Measurements from ENCODE around the gene CAVIN1. TPM values are rescaled to one million over a fixed set of nuclear protein-coding genes. Genes with fewer than 3 reads are reported as not detected.
"Not testable (repeated sequence)": the region's sequence is repeated elsewhere in the genome, so short reads cannot be mapped to it uniquely, and the experiment has no call there.

CAVIN1 gene
- polyA plus RNA-seq, 1 experiment, result 734 TPM

GRCh38 chr17:42373896-42374295 lies 49.2 kb downstream of the CAVIN1 start:
- ChIA-PET POLR2A (interaction anchor here (0.6 kb wide), 1 partner anchor 15 kb away, joined by 7 read pairs; no protein-coding TSS in a partner anchor), CTCF (interaction anchor here (0.6 to 1.4 kb wide), 2 partner anchors 32 to 1819 kb away, joined by 3 read pairs; no protein-coding TSS in a partner anchor)
- Histone ChIP-seq H3K4me3 (ENCODE audit: low read depth, low read length) (no peak overlapping the region), H3K36me3 (ENCODE audit: control insufficient read depth, insufficient read depth, low read length) (peaks cover 1% of the 10 kb centered on the region; the same call in 1 of the 2 replicates), H3K27me3 (ENCODE audit: control insufficient read depth, insufficient read depth, low read length) (no peaks in the 10 kb centered on the region)
- DNase-seq (ENCODE audit: low read depth), result no peak
- no peak for TF ChIP-seq CTCF (IDR thresholded peaks at IDR 0.05; ENCODE audit: insufficient read depth, low read depth, low read length)

DNA sequence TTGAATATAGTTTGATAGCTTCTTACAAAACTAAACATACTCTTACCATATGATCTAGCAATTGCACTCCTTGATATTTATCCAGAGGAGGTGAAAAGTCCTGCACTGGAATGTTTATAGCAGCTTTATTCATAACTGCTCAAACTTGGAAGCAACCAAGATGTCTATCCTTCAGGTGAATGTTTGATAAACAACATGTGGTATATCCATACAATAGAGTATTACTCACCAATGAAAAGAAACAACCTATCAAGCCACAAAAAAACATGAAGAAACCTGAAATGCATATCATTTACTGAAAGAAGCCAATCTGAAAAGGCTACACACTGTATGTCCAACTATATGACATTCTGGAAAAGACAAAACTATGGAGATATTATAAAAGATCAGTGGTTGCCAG lies 50.9 kb downstream of the CAVIN1 start:
- Histone ChIP-seq H3K27me3 (ENCODE audit: control insufficient read depth, insufficient read depth, low read length) (no peaks in the 10 kb centered on the region), H3K4me3 (ENCODE audit: low read depth, low read length) (no peak overlapping the region), H3K36me3 (ENCODE audit: control insufficient read depth, insufficient read depth, low read length) (peaks cover 1% of the 10 kb centered on the region; the same call in 1 of the 2 replicates)
- no peak for TF ChIP-seq CTCF (IDR thresholded peaks at IDR 0.05; ENCODE audit: insufficient read depth, low read depth, low read length)
- CTCF ChIA-PET, result no interaction called here
- no peak for DNase-seq (ENCODE audit: low read depth)
- POLR2A ChIA-PET, result no interaction called here

GRCh38 chr17:42368797-42369561 lies 54.1 kb downstream of the CAVIN1 start:
- DNase-seq (ENCODE audit: low read depth); CTCF ChIA-PET; H3K4me3 ChIP-seq (ENCODE audit: low read depth, low read length); H3K36me3 ChIP-seq (ENCODE audit: control insufficient read depth, insufficient read depth, low read length); H3K27me3 ChIP-seq (ENCODE audit: control insufficient read depth, insufficient read depth, low read length); POLR2A ChIA-PET: not testable (repeated sequence)

- H3K4me3 ChIP-seq (ENCODE audit: low read depth, low read length); DNase-seq (ENCODE audit: low read depth); POLR2A ChIA-PET; CTCF ChIA-PET; H3K27me3 ChIP-seq (ENCODE audit: control insufficient read depth, insufficient read depth, low read length); H3K36me3 ChIP-seq (ENCODE audit: control insufficient read depth, insufficient read depth, low read length): not testable (repeated sequence)
These were observed 54.7 kb downstream of the CAVIN1 start for GRCh38 chr17:42368310-42368709.

DNA sequence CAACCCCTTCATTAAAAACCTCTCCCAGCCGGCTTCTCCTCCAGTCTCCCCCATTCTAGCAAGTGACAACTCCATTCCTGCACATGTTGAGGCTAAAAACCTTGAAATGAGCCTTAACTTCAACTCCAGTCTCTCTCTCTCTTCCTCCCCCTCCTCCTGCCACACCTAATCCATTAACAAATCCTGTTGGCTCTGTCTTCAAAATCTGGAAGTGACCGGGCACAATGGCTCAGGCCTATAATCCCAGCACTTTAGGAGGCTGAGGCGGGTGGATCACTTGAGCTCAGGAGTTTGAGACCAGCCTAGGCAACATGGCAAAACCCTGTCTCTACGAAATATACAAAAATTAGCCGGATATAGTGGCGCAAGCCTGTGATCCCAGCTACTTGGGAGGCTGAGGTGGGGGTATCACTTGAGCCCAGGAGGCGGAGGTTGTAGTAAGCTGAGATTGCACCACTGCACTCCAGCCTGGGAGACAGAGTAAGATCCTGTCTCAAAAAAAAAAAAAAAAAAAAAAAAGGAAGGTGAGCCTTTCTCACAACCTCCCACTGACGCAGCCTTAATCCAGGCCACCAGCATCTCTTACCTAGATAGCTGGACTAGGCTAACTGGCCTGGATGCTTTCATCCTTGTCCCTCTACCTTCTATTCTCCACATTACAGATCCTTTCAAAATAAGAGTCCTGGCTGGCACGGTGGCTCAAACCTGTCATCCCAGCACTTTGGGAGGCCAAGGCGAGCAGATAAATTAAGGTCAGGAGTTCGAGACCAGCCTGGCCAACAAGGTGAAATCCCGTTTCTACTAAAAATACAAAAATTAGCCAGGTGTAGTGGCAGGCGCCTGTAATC lies 56.7 kb downstream of the CAVIN1 start:
- POLR2A ChIA-PET; H3K36me3 ChIP-seq (ENCODE audit: control insufficient read depth, insufficient read depth, low read length): not testable (repeated sequence)

GRCh38 chr17:42365136-42365535 lies 57.9 kb downstream of the CAVIN1 start:
- no peak for TF ChIP-seq CTCF (IDR thresholded peaks at IDR 0.05; ENCODE audit: insufficient read depth, low read depth, low read length)
- no peaks in the 10 kb centered on the region for H3K36me3 ChIP-seq (ENCODE audit: control insufficient read depth, insufficient read depth, low read length)
- no peak for DNase-seq (ENCODE audit: low read depth)
- POLR2A ChIA-PET, result interaction anchor here (0.8 kb wide), 1 partner anchor 36 kb away, joined by 3 read pairs; no protein-coding TSS in a partner anchor
- H3K27me3 ChIP-seq (ENCODE audit: control insufficient read depth, insufficient read depth, low read length), result no peaks in the 10 kb centered on the region
- CTCF ChIA-PET, result interaction anchor here (1.0 to 1.3 kb wide), 2 partner anchors 17 to 41 kb away, joined by 3 read pairs; no protein-coding TSS in a partner anchor
- no peak overlapping the region for H3K4me3 ChIP-seq (ENCODE audit: low read depth, low read length)

More for the DNA sequence above, 56.7 kb downstream of the CAVIN1 start:
- CTCF ChIA-PET, result interaction anchor here (0.6 to 1.3 kb wide), 2 partner anchors 9 to 27 kb away, joined by 4 to 6 read pairs; no protein-coding TSS in a partner anchor
- not testable (repeated sequence) for DNase-seq (ENCODE audit: low read depth); H3K4me3 ChIP-seq (ENCODE audit: low read depth, low read length); H3K27me3 ChIP-seq (ENCODE audit: control insufficient read depth, insufficient read depth, low read length)

All from BJ (cell line).